NAMALWA (cell line): ENCODE results near the gene NOL4L.

Source experiments
- DNase-seq: peaks from one replicate; pipeline ENCODE4 v3.0.0-alpha.2; 2015; ENCODE audit warnings: low spot score

The NOL4L gene

DNA sequence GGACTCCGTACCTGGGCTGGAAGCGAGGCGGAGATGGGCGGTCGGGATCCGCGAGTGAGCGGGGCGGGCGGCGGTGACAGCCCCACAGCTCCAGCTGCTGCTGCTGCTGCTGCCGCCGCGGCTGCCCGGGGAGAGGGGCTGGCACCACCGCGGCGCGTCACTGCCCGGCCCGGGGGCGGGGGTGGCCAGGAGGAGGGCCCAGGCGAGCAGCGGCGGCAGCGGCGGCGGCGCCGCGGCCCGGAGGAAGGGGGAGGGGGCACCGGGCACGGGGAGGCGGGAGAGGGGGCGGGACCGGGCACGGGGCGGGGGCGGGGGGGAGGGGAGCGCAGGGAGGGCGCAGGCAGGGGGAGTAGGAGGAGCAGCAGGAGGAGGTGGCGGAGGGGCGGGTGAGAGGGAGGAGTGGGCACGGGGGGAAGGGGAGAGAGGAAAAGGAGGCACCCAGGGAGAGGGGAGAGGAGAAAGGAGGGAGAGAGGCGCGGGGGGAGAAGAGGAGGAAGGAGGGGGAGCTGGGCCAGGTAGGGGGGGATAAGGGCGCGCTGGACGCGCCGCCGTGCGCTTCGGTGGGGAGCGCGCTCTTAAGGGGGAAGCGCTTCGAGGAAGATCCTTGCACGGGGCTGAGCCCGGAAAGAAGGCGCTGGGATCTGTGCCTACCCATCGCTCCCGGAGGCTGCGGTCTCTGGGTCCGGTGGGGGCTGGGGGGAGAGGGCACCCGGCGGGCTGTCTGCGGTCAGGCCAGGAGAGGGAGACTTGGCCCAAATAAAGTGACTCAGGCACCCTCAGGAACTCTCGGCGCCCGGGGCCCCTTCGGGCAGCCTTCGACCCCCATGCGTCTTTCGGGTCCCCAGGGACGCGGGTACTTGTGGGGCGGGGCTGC is 101.5 kb downstream of the NOL4L start:
- peak; percentile 66 for DNase-seq

DNA sequence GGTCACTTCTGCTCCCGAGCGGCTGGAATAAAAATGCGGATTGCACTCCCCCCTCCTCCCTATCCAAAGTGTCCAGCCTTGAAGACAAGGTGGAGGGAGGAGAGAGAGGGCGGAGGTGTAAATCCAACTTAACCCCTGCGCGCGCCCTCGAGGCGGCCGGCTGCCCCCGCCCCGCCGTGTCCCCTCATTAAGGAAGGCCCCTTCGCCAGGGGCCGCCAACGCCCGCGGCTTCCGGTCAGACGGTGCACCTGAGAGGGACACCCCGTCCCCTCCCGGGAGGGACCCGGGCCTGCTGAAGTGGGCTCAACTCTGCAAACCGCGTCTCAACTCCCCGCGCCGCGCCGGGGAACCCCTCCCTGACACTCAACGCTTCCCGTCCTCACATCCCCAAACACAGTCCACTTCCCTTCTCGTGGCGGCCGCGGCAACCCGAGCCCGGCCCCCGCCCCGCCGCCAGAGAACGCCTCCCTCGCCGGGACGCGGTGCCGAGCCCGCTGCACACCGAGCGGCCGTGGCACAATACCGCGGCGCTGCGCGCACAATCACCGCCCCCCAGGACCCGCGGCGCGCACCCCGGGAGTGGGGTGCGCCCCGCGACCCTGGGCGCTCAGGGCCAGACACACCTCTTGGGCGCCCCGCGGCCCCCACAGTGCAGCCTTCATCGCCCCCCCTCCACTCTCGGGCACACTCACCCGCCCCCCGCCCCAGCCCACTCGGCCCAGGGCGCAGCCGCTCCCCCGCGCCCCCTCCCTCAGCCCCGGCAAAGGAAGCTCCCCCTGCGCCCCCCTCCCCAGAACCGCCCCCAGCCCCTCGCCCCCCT is 102.5 kb downstream of the NOL4L start:
- peak; percentile 33 for DNase-seq

DNA sequence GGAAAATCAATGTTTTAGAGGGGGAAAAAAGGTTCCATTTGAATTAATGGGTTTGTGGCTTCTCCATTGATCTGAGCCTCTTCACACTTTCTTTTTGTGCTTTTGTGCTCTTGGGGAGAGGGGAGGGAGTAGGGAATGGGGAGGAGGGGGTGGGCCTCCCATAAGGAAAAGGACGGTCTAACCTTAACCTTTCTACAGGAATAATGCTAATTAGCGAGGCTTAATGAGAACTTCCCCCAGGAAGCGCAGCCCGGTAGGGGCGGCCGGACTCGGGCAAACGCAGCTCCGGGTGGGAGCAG is 103.0 kb downstream of the NOL4L start:
- DNase-seq = no peak

DNA sequence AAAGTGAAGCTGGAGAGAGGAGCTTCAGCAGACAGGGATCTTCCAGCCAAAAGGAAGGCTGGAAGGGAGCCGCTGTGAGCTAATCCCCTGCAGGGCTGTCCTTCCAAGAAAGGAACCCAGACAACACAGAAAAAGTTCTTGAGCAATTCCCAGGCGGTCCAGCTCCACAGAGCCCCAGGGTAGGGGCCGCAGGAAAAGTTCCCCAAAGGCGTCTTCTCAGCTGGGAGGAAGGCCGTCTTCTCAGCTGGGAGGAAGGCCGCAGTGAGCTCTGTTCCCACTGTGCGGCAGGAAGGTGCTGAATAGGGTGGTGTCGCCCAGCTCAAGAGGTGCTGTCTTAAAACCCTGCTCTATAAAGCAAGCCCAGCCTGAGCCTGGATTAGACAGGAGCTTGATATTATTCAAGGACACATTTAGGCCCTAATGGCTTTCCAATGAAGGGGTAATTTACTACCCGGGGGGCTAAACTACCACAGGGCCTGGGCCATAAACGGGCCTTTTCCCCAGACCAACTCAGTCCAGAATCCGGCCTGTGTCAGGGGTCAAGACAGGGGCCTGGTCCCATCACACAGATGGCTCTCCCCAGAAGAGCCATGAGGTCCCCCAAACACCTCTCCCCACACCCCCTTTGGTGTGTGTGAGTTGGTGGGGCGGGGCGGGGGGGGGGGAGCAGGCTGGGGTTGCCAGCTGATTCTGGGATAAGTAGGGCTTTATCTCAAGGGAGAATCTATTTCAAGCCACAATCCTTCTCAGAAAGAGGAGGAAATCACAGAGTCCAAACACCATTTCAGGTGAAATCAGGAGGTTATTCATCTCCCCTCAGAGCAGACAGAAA is 103.6 kb downstream of the NOL4L start:
- DNase-seq = no peak

DNA sequence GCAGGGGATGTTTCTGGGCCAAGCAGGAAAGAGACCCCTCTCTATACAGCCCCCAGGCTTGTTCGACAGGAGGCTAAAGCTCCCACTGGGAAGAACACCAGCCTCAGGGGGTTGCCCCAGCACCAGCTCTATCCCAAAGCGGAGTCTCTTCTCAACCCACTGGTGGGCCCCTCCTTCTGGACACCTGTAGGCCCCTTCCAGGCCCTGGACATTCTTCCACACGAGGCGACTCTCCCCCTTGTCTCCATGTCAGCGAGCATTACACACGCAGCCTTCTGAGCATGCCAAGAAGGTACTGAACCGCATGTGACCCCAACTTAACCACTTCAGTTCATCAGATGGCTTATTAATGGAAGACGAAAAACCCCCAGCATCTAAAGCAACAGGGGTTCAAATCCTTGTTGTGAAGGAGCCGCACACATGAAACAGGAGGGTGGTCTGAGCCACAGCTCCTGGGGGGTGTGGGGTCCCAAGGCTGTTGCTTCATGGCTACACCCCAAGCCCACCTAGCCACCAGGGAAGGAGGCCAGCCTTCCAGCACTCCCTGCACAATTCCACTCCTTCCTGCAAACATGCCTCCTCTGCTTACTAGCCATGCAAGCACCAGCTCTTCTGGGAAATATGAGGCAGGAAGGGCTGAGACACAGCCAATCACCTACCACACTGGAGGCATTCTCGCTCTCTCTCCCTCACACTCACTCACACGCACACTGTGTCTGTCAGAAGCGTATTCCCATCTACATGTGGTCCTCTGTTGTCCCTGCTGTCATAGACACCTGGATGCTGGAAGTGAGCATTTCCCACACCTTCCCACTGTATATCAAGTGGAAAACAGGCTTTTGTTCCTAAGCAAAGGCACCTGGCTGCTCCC is 104.5 kb downstream of the NOL4L start:
- no peak for DNase-seq

DNA sequence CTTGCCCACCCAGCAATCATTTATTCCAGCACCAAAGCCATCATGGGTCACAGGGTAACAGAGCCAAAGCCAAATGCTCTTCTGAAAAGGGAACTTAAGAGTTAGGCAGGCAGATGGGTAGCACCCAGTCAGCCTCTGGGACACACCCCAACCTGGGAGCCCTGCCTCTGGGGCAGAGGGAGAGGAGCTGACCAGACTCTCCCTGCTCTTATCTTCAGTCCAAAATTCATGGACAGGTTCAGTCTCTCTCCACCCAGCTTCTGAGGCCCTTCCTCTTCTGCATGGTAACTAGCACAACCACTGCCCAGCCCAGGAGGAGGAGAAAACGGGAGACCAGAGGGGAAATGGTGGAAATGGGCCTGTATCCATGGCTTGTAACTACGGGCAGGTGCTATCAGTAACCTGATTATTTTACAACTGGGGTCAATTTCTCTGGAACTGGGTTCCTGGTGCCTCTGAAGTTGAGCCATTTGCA is 105.4 kb downstream of the NOL4L start:
- DNase-seq = no peak

DNA sequence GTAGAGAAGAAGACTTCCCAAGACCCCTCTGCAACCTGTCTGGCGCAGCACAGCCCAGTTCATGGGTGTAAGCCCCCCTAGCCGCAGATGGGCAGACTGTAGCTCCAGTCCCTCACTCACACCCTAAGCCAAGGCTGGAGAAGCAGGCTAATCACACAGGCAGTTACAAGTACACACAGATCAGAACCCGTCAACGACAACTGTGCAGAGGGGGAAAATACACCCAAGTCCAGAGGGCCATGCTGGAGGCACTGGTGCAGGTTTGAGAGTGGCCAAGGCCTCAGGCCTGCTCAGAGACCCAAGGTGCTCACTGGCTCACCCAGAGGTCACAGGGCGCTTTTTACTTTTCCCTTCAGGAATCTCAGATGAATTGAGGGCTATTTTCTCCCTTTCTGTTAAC is 106.1 kb downstream of the NOL4L start:
- no peak for DNase-seq

DNA sequence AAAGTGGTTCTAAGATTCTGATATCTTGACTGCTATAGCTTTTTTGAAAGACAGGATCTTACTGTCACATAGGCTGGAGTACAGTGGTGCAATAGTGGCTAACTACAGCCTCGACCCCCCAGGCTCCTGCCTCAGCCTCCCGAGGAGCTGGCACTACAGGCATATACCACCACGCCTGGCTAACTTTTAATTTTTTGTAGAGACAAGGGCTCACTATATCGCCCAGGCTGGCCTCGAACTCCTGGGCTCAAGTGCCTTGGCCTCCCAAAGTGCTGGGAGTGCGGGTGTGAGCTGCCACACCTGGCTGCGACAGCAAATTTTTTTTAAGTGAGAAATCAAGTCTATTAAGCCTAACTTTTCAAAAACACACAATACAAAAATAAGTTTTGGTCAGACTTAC is 106.6 kb downstream of the NOL4L start:
- DNase-seq = no peak

DNA sequence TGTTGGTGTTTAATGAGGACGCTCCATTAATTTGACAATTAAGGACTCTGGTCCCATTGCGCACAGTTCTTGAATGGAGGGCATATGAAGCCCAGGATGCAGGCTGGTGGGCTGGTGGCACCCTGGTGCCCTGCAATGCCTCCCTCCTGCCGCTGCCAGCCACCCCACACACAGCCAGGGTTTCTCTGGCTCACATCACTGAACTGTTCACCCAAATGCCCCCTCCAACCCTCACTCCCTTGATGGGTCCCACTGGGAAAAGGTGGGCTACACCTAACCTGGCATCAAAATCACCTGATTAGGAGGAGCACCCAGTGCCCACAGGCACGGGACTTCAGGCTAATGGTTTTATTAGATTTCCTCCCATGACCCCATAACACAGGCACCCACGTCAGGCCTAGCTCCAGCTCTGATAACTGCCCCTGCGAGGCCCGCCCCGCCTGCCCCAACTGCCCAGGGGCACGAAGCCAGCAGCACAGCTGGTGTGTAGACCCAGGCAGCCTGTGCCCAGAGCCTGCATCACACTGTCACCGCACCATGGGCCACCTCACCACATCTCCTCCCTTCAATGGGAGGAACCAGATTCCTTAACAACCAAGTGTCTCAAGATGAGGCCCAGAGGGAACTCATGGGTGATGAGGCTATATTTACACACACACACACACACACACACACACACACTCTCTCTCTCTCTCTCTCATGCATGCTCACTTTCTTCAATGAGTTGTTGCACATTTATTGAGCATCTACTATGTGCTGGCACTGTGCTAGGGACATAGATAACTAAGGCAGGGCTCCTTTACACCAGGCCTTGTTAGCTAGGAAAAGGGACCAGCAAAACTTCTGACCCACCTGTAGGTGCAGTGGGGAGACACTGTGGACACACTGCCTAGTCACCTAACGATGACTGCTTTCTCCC is 107.3 kb downstream of the NOL4L start:
- no peak for DNase-seq

DNA sequence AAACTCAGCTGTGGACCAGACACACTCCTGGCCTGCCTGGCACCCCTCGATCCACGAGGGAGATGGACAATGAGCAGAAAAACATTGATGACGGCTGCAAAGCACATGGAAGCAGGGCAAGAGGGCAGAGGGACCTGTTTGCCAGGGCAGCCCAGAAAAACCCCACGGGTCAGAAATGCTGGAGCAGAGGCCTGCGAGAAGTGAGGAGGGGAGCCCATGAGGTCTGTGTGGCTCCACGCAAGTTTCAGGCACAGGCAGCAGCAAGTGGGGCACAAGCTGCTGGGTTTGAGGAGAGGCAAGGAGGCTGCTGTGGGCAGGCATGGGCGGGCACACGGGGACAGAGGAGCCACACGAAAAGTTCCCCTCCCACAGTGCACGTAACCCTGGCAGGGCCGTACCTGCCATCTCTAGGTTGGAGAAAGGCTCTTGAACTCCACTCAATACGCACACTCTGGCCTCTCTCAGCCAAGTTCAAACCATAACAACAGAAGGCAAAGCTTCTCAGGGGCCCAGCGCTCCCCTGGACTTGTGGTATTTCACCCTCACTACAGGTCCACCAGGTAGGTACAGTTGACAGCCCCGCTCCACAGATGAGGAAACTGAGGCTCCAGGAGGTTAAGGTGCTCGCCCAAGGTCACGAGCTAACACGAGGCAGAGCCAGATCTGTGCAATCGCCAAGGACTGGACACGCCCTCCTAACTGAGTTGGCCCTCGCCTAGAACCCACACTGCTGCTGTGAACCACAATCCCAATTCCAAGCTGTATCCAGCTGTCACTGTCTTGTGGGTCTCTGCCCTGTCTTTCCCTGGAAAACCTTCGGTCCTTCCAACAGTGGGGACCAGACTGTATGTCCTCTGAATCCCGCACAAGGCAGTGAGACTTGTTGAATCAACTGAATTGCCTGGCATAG is 108.2 kb downstream of the NOL4L start:
- DNase-seq = no peak

DNA sequence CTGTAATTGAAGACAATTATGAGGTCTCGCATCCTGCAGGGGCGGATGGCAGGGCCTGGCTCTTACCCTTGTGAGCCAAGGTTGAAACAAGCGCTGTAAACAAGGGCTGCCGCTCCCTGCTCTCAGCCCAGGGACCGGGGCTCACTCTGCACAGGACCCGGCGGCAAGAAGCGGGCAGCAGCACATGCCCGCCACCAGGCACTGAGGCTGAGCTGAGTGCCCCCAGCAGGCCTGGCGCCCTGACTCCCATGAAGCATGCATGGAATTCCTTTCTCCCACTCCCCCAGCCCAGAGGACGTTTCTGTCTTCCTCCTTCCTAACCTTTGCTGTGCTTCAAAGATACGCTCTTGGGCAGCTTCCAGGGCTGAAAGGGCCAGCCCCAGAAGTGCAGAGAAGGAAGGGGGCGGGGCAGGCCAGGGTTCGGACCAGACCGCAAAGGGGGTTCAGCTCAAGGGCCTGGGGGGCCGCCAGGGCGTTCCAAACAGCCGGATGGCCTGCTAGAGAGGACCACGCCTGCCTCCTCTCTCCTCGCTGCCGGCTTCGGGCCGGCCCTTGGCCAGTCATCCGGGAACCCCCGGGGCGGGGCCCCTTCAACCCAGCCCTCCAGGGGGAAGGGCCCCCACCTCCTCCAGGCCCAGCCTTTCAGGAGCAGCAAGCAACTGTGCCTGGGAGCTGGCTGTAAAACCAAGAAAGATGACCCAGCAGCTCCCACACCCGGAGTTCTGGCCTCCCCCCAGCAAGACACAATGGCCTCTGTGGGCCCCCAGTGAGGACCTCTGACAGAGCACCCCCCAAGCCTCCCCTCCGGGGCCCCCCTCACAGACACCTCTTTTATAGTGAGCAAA is 109.9 kb downstream of the NOL4L start:
- DNase-seq = no peak

DNA sequence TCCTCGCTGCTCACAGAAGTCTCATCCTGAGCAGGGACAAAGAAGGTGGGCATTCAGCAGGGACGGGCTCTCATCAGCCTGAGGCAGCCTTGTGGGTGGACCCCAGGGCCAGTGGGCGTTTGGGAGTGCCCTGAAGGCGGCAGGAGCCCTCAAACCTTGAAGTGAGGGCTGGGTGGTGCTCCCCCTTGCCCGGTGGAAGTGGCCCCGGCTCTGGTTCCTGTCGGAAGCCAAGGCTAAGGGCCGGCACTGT is 110.5 kb downstream of the NOL4L start:
- DNase-seq = no peak

DNA sequence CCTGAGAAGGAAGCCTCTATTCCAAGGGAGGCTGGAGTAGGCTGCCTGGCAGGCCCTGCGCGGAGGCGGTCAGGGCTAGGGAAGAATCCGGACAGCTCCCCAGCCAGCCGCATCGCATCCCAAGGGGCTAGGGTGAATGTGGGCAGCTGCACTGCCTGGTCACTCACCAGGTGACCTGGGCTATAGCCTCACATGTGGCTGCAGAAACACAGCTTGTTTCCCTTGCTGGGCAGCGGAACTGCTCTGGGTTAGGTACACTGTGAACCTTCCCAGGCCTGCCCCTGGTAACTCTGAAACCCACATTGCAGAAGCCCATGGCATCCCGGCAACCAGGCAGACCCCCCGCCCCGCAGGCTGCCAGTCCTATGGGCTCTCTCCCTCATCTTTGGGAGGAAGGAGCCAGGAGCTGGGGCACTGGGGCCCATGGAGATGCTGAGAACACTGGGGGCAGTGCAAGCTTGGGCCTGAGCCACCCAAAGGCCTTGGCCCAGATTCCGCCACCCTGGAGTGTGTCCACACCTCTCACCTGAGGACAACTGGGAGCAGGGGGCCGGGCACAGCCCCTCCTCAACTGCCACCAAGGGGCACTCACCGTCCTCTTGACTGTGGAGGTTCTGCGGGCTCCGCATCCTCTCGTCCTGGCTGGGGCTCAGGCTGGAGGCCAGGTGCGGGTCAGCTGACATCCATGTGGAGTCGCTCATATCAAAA is 111.0 kb downstream of the NOL4L start:
- no peak for DNase-seq

DNA sequence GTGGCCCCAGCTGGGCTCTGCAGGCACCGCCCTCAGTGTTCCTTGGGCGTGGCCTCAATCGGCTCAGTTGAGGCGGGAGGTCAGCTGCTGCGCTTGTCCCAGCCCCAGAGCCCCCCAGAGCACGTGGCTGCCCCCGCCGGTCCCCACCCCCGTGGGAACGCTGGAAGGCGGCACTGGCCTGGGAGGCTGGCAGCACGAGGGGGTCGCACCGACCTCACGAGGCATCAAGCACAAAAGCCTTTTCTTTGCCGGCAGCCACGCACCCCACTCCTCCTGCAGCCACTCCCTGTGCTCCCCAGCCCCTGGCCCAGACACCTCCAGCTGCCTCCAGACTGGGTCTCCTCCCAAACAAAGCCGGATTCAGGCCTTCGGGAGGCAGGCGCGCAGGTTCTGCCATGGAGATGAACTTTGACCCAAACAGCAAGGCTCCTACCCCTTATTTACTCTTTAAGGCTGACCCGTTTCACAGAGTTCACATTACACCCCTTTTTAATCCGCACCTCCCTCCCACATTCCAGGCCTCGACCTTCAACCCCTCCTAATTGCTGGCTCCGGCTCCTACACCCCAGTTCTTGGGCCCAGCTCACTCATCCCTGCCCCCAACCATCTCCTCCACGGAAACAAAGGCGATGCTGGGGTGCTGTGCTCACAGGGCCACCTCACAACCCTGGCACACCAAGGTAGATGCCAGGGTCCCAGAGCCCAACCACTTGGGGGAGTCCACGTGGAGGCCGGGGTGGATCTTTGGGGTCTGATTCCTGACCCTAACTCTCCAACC is 111.7 kb downstream of the NOL4L start:
- DNase-seq = no peak

DNA sequence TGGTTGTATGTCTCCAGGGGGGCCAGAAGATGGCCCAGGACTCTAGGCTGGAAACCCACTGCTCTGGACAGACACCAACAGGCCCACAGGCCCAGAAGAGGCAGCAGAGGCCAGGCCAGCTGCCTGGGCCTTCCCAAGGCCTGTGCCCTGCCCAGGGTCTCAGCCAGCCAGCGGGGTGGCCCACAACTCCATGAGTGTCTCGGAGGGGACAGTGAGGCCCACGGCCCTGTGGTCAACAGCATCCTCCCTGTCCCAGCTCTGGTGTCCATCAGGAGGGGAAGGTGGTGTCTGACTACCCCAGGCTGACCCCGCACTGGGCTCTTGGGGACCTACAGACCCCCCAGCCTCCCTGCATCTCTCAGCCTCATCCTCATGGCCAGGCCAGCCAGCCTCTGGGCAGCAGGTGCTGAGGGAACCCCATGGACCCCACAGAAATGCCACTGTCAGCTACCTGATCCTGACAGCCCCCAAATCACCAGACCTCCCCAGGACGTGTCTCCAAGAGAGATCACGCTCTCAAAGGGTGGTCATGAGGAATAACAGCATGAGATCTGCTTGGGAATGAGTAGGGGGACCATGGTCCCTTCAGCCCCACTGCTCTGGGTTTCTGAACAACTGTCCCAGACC is 112.4 kb downstream of the NOL4L start:
- no peak for DNase-seq

DNA sequence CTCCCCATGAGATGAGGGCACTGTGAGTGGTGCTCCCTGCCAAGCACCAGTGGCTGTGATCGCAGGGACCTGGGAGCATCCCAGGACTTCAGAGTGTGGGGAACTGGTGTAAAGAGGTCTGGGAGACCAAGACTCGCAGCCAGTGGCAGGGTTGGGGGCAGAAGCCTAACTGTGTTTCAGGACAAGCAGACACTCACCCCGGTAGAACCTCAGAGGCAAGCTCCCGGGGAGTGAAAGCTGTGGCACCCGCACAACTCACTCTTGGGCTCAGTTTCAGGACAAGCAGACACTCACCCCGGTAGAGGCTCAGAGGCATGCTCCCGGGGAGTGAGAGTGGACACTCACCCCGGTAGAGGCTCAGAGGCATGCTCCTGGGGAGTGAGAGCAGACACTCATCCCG is 114.2 kb downstream of the NOL4L start:
- DNase-seq = no peak
